SK-N-SH (cell line): ENCODE measurements around the gene CDKAL1. TPM values are rescaled to one million over a fixed set of nuclear protein-coding genes. Genes with fewer than 3 reads are reported as not detected.

Experiments
- CTCF ChIA-PET: fragments of 300-600, 350-600 bp; formaldehyde crosslinking; extraction: SDS; loops from one replicate; lab custom pipeline; 2021; lab: Yijun Ruan, JAX
- POLR2A ChIA-PET: fragments of 350-600 bp; sonication (Branson Sonifier 250); formaldehyde crosslinking; extraction: SDS; loops from one replicate; lab custom pipeline; 2020; ENCODE audit warnings: antibody characterized with exemption, inconsistent platforms; lab: Yijun Ruan, JAX
- DNase-seq: peaks from one replicate; pipeline ENCODE4 v3.0.0; 2012
- H2AFZ ChIP-seq: fragments of 200-600 bp; sonication (generic); 2 replicates; pipeline ENCODE4 v1.8.1; 2016; ENCODE audit warnings: antibody characterized with exemption, mild to moderate bottlenecking, low read depth
- H3F3A ChIP-seq: fragments of 200-600 bp; sonication (generic); replicated peaks from 2 replicates; pipeline ENCODE3; 2016; ENCODE audit warnings: antibody characterized with exemption, mild to moderate bottlenecking; ENCODE audit not compliant: insufficient read depth
- H3K27ac ChIP-seq, 2 experiments: fragments of 200-500 bp in 1 of 2; fragments of 200-600 bp in 1 of 2; sonication (Bioruptor generic) in 1 of 2; sonication (generic), shearing (Covaris generic) in 1 of 2; 2 replicates each; pipeline versions ENCODE4 v1.5.1 to v1.6.1; 2014 to 2016; ENCODE audit warnings: low read depth in 2 of 2, inconsistent platforms in 1 of 2, low read length in 1 of 2, mild to moderate bottlenecking in 1 of 2, mixed read lengths in 1 of 2
- H3K27me3 ChIP-seq: fragments of 200-600 bp; sonication (generic), shearing (Covaris generic); 2 replicates; pipeline ENCODE4 v1.6.1; 2016; ENCODE audit warnings: mixed run types; ENCODE audit not compliant: insufficient read depth
- H3K36me3 ChIP-seq, 2 experiments: fragments of 200-500 bp in 1 of 2; fragments of 200-600 bp in 1 of 2; sonication (Bioruptor generic) in 1 of 2; sonication (generic) in 1 of 2; replicated peaks in 1 of 2; 2 replicates each; pipeline versions ENCODE3 to v1.5.1; 2014 to 2016; ENCODE audit warnings: low read length in 1 of 2, mild to moderate bottlenecking in 1 of 2; ENCODE audit not compliant: insufficient read depth in 2 of 2, control insufficient read depth in 1 of 2
- H3K4me1 ChIP-seq, 2 experiments: fragments of 200-500 bp in 1 of 2; fragments of 200-600 bp in 1 of 2; sonication (Bioruptor generic) in 1 of 2; sonication (generic), shearing (Covaris generic) in 1 of 2; 2 replicates each; pipeline versions ENCODE4 v1.5.1 to v1.6.1; 2014 to 2016; ENCODE audit warnings: low read depth in 1 of 2, low read length in 1 of 2, mixed run types in 1 of 2; ENCODE audit not compliant: insufficient read depth in 2 of 2, control insufficient read depth in 1 of 2
- H3K4me2 ChIP-seq: fragments of 200-600 bp; sonication (generic), shearing (Covaris generic); 2 replicates; pipeline ENCODE4 v1.6.1; 2017; ENCODE audit warnings: mixed run types
- H3K4me3 ChIP-seq, 2 experiments: fragments of 200-500 bp in 1 of 2; fragments of 200-600 bp in 1 of 2; sonication (Bioruptor generic) in 1 of 2; sonication (generic), shearing (Covaris generic) in 1 of 2; 2 replicates each; pipeline versions ENCODE4 v1.5.1 to v1.8.1; 2014 to 2016; ENCODE audit warnings: low read depth in 2 of 2, inconsistent platforms in 1 of 2, low read length in 1 of 2, mild to moderate bottlenecking in 1 of 2, mixed read lengths in 1 of 2, moderate library complexity in 1 of 2
- H3K79me2 ChIP-seq: fragments of 200-600 bp; sonication (generic); 2 replicates; pipeline ENCODE4 v1.8.1; 2017; ENCODE audit warnings: mild to moderate bottlenecking; ENCODE audit not compliant: insufficient read depth
- H3K9ac ChIP-seq: fragments of 200-600 bp; sonication (generic); 2 replicates; pipeline ENCODE4 v1.6.1; 2017; ENCODE audit warnings: mixed run types
- H3K9me2 ChIP-seq: fragments of 200-600 bp; sonication (generic); 2 replicates; pipeline ENCODE4 v1.6.1; 2017; ENCODE audit warnings: mixed run types
- H3K9me3 ChIP-seq: fragments of 200-600 bp; sonication (generic); 2 replicates; pipeline ENCODE4 v1.6.1; 2017; ENCODE audit warnings: mixed run types, mild to moderate bottlenecking, moderate library complexity
- H4K20me1 ChIP-seq: fragments of 200-600 bp; sonication (generic); 2 replicates; pipeline ENCODE4 v1.6.1; 2017; ENCODE audit warnings: mild to moderate bottlenecking, mixed run types; ENCODE audit not compliant: insufficient read depth
- CHD2 ChIP-seq: fragments of 150-350 bp; IDR thresholded peaks from 2 replicates; pipeline ENCODE4 v1.6.1; 2018; ENCODE audit warnings: low read length; ENCODE audit not compliant: partially characterized antibody
- ELF1 ChIP-seq: IDR thresholded peaks from 2 replicates; pipeline ENCODE4 v1.4.0; 2012
- EP300 ChIP-seq, 2 experiments: IDR thresholded peaks; 2 replicates each; pipeline versions ENCODE4 v1.4.0 to v1.6.1; 2012; ENCODE audit warnings: borderline replicate concordance in 1 of 2, low read depth in 1 of 2, low read length in 1 of 2
- FOXM1 ChIP-seq: IDR thresholded peaks from 2 replicates; pipeline ENCODE4 v1.4.0; 2012; ENCODE audit warnings: low read depth, mild to moderate bottlenecking
- GATA2 ChIP-seq: sonication (generic); formaldehyde crosslinking; IDR thresholded peaks from 2 replicates; pipeline ENCODE4 v1.5.0; 2020; ENCODE audit warnings: mild to moderate bottlenecking, missing genetic modification reagents
- JUND ChIP-seq: IDR thresholded peaks from 2 replicates; pipeline ENCODE4 v1.4.0; 2012
- MEF2A ChIP-seq: IDR thresholded peaks from 2 replicates; pipeline ENCODE4 v1.4.0; 2012; ENCODE audit warnings: low read depth, borderline replicate concordance
- NRF1 ChIP-seq: IDR thresholded peaks from 2 replicates; pipeline ENCODE4 v1.6.1; 2012; ENCODE audit warnings: low read depth, mild to moderate bottlenecking, low read length
- POLR2AphosphoS5 ChIP-seq: IDR thresholded peaks from 2 replicates; pipeline ENCODE4 v1.6.1; 2012; ENCODE audit warnings: low read depth, low read length
- RCOR1 ChIP-seq: fragments of 150-350 bp; IDR thresholded peaks from 2 replicates; pipeline ENCODE4 v1.6.1; 2017; ENCODE audit warnings: antibody characterized with exemption, low read length
- SMC3 ChIP-seq: IDR thresholded peaks from 2 replicates; pipeline ENCODE4 v1.6.1; 2012; ENCODE audit warnings: low read depth, low read length, improper control_type of control experiment
- WGBS: methylation state at CpG from one replicate; pipeline ENCODE4 v1.1.6; 2017; ENCODE audit warnings: low lambda C conversion rate; 5-methylcytosine and 5-hydroxymethylcytosine counted together
- polyA plus RNA-seq, 3 experiments: library from polyadenylated mRNA; depleted of rRNA; stranded (reverse); fragments of >200 nt; gene quantifications; 2 replicates each; pipeline ENCODE4 v1.2.3, GENCODE V29; 2012
- TF ChIP-seq, protein P1 (sequence below): fragments of 150-350 bp; IDR thresholded peaks from 2 replicates; pipeline ENCODE4 v1.6.1; 2017; ENCODE audit warnings: antibody characterized with exemption, low read length, low read depth, borderline replicate concordance
- TF ChIP-seq, protein P2 (sequence below): fragments of 150-350 bp; IDR thresholded peaks from 2 replicates; pipeline ENCODE4 v1.6.1; 2016; ENCODE audit warnings: mild to moderate bottlenecking, low read depth, low read length
- TF ChIP-seq, protein P3 (sequence below): fragments of 200-600 bp; sonication (generic); IDR thresholded peaks from 2 replicates; pipeline ENCODE4 v1.6.1; 2017; ENCODE audit warnings: antibody characterized with exemption, mild to moderate bottlenecking, moderate library complexity
- TF ChIP-seq, protein P4 (sequence below): IDR thresholded peaks from 2 replicates; pipeline ENCODE4 v1.4.0; 2012; ENCODE audit warnings: low read depth, borderline replicate concordance
- TF ChIP-seq, protein P5 (sequence below): IDR thresholded peaks from 2 replicates; pipeline ENCODE4; 2012

CDKAL1 gene
- polyA plus RNA-seq, 1 of the 3 experiments (the other 2 are of a cell fraction) = 2.6 TPM

DNA sequence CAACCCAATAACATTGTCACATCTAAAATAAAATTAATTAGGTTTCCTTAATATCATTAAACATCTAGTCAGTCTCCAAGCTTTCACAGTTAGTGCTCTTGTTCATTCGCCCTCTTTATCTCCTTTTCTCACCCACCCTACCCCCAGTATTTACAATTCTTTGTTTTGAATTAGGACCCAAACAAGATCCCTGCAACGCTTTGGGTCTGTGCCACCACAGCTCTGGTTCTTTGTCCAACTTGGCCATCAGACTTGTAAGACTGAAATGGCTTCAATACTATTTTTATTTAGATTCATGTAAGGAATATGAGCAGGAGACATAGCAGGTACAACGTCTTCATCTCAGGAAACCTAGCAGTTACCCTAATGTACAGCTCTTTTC is 276.5 kb downstream of the CDKAL1 start:
- no peaks in the 10 kb centered on the region for H3K79me2 ChIP-seq
- peak overlapping the region; percentile 81 to 98 for H3K27ac ChIP-seq
- no peaks in the 10 kb centered on the region for H3K9me2 ChIP-seq
- no peaks in the 10 kb centered on the region for H4K20me1 ChIP-seq
- no peak overlapping the region for H3K4me3 ChIP-seq
- H3K4me2 ChIP-seq = peak overlapping the region; percentile 52; the same call in 1 of the 2 replicates
- ChIA-PET POLR2A (no interaction called here), CTCF (interaction anchor here (0.7 to 1.3 kb wide), 2 partner anchors 28 to 779 kb away, joined by 3 to 4 read pairs; no protein-coding TSS in a partner anchor)
- peak overlapping the region; percentile 74 for H3K9ac ChIP-seq
- 74% methylated on average over 3 of the region's 3 CpGs for WGBS
- no peak for TF ChIP-seq GATA2 (CRISPR knock-in tag)
- no peak for TF ChIP-seq RCOR1
- TF ChIP-seq, protein P1, sequence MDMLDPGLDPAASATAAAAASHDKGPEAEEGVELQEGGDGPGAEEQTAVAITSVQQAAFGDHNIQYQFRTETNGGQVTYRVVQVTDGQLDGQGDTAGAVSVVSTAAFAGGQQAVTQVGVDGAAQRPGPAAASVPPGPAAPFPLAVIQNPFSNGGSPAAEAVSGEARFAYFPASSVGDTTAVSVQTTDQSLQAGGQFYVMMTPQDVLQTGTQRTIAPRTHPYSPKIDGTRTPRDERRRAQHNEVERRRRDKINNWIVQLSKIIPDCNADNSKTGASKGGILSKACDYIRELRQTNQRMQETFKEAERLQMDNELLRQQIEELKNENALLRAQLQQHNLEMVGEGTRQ = no peak
- TF ChIP-seq, protein P2, sequence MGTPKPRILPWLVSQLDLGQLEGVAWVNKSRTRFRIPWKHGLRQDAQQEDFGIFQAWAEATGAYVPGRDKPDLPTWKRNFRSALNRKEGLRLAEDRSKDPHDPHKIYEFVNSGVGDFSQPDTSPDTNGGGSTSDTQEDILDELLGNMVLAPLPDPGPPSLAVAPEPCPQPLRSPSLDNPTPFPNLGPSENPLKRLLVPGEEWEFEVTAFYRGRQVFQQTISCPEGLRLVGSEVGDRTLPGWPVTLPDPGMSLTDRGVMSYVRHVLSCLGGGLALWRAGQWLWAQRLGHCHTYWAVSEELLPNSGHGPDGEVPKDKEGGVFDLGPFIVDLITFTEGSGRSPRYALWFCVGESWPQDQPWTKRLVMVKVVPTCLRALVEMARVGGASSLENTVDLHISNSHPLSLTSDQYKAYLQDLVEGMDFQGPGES = no peak
- no peak for TF ChIP-seq JUND
- TF ChIP-seq FOXM1 = no peak
- TF ChIP-seq, protein P3, sequence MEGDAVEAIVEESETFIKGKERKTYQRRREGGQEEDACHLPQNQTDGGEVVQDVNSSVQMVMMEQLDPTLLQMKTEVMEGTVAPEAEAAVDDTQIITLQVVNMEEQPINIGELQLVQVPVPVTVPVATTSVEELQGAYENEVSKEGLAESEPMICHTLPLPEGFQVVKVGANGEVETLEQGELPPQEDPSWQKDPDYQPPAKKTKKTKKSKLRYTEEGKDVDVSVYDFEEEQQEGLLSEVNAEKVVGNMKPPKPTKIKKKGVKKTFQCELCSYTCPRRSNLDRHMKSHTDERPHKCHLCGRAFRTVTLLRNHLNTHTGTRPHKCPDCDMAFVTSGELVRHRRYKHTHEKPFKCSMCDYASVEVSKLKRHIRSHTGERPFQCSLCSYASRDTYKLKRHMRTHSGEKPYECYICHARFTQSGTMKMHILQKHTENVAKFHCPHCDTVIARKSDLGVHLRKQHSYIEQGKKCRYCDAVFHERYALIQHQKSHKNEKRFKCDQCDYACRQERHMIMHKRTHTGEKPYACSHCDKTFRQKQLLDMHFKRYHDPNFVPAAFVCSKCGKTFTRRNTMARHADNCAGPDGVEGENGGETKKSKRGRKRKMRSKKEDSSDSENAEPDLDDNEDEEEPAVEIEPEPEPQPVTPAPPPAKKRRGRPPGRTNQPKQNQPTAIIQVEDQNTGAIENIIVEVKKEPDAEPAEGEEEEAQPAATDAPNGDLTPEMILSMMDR = no peak
- TF ChIP-seq MEF2A = no peak
- no peak for TF ChIP-seq NRF1
- peaks cover 0 to 13% of the 10 kb centered on the region in 2 experiments for H3K36me3 ChIP-seq
- H3K9me3 ChIP-seq = peaks cover 7% of the 10 kb centered on the region
- no peak for DNase-seq
- peaks cover 12 to 17% of the 10 kb centered on the region in 2 experiments for H3K4me1 ChIP-seq
- H3K27me3 ChIP-seq = no peaks in the 10 kb centered on the region
- peak overlapping the region; percentile 75 for H2AFZ ChIP-seq
- H3F3A ChIP-seq = peaks cover 19% of the 10 kb centered on the region

DNA sequence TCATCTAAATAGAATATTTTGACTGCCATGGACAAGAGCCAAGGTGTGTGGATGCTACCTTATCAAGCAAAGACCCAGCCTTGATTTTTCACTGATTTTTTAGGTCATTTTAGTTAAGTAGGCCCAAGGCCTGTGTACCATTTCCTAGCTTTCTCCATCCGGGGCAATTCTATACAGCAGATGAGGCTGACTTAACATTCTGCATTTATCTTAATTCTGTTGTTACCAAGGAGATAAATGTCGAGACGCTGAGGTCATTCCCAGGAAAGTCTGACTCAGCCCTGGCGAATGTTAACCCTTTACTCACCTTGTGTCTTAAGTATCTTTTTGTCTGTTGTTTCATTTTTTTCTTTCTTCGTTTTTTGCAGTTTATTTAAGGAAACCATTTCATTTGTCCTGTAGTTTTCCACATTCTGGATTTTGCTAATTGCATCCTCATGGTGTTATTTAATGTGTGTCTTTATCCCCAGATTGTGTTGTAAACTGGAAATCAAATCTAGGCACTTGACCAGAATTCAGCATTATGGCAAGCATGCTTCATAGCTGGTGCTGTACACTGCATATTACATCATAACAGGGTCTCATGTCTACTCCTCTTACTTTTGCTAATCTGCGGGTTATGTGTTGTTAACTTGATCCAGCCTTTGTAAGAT is 277.0 kb downstream of the CDKAL1 start:
- H3K9me2 ChIP-seq = no peaks in the 10 kb centered on the region
- peaks cover 19% of the 10 kb centered on the region for H3F3A ChIP-seq
- H3K9me3 ChIP-seq = peaks cover 7% of the 10 kb centered on the region
- POLR2A ChIA-PET = no interaction called here
- H3K36me3 ChIP-seq = peaks cover 0 to 13% of the 10 kb centered on the region in 2 experiments
- H4K20me1 ChIP-seq = no peaks in the 10 kb centered on the region
- H3K79me2 ChIP-seq = no peaks in the 10 kb centered on the region
- H3K4me2 ChIP-seq = peak overlapping the region; percentile 52
- no peak for DNase-seq
- H3K4me1 ChIP-seq = peaks cover 12 to 18% of the 10 kb centered on the region in 2 experiments
- WGBS = 3% methylated on average over 6 of the region's 6 CpGs
- H3K27ac ChIP-seq = peak overlapping the region; percentile 81 to 98
- H3K4me3 ChIP-seq = no peak overlapping the region; a peak in 1 of 4 replicates
- CTCF ChIA-PET = interaction anchor here (0.7 kb wide), 1 partner anchor 28 kb away, joined by 4 read pairs; no protein-coding TSS in a partner anchor
- peak overlapping the region; percentile 75 for H2AFZ ChIP-seq
- H3K27me3 ChIP-seq = no peaks in the 10 kb centered on the region
- H3K9ac ChIP-seq = peak overlapping the region; percentile 74
- TF ChIP-seq, protein P1 = no peak
- TF ChIP-seq, protein P4, sequence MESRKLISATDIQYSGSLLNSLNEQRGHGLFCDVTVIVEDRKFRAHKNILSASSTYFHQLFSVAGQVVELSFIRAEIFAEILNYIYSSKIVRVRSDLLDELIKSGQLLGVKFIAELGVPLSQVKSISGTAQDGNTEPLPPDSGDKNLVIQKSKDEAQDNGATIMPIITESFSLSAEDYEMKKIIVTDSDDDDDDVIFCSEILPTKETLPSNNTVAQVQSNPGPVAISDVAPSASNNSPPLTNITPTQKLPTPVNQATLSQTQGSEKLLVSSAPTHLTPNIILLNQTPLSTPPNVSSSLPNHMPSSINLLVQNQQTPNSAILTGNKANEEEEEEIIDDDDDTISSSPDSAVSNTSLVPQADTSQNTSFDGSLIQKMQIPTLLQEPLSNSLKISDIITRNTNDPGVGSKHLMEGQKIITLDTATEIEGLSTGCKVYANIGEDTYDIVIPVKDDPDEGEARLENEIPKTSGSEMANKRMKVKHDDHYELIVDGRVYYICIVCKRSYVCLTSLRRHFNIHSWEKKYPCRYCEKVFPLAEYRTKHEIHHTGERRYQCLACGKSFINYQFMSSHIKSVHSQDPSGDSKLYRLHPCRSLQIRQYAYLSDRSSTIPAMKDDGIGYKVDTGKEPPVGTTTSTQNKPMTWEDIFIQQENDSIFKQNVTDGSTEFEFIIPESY = peak; percentile 14; the same call in 1 of the 2 replicates
- TF ChIP-seq JUND (peak; percentile 96), SMC3 (no peak), EP300 (IDR thresholded peaks at IDR 0.05; ENCODE audit: borderline replicate concordance in 1 of 2, low read depth in 1 of 2, low read length in 1 of 2) (peak in 1 of 2 experiments; percentile 82; a peak in 2 of 4 replicates), POLR2AphosphoS5 (no peak), ELF1 (no peak), RCOR1 (no peak), CHD2 (no peak), NRF1 (no peak)
- TF ChIP-seq, protein P2 = no peak
- TF ChIP-seq, protein P5, sequence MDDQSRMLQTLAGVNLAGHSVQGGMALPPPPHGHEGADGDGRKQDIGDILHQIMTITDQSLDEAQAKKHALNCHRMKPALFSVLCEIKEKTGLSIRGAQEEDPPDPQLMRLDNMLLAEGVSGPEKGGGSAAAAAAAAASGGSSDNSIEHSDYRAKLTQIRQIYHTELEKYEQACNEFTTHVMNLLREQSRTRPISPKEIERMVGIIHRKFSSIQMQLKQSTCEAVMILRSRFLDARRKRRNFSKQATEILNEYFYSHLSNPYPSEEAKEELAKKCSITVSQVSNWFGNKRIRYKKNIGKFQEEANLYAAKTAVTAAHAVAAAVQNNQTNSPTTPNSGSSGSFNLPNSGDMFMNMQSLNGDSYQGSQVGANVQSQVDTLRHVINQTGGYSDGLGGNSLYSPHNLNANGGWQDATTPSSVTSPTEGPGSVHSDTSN = peak; percentile 85
